ENCODE data around the gene AP1M1.
A peak's percentile ranks its signal among the peaks of the same experiment; 100 is the strongest.

AP1M1 gene

GRCh38 chr19:16185123-16185767 is 12.5 kb upstream of the AP1M1 start, which contains the start of gene FAM32A:
Gene FAM32A, plus strand, starts transcription at chr19:16185410. Its CDS starts 33 bp downstream, at chr19:16185443.
- H3K4me3 ChIP-seq (ENCODE audit: low read depth, low read length), result peak within 1 kb of the TSS; percentile 89
- 0 out of 2 replicates have a peak, but pooled peaks have one; percentile 5 for TF ChIP-seq CTCF (IDR thresholded peaks at IDR 0.05; ENCODE audit: borderline replicate concordance, insufficient read depth, low read depth, low read length)

- TF ChIP-seq CTCF (IDR thresholded peaks at IDR 0.05; ENCODE audit: borderline replicate concordance, insufficient read depth, low read depth, low read length), result peak; percentile 41; the same call in 1 of the 2 replicates
- H3K4me3 ChIP-seq (ENCODE audit: low read depth, low read length), result peak overlapping the region; percentile 89
These were observed 12.0 kb upstream of the AP1M1 start for GRCh38 chr19:16185768-16186123.

- TF ChIP-seq CTCF (IDR thresholded peaks at IDR 0.05; ENCODE audit: borderline replicate concordance, insufficient read depth, low read depth, low read length), result no peak
- no peak overlapping the region for H3K4me3 ChIP-seq (ENCODE audit: low read depth, low read length)
These were observed 9.2 kb upstream of the AP1M1 start for GRCh38 chr19:16188521-16188920.

- no peak for TF ChIP-seq CTCF (IDR thresholded peaks at IDR 0.05; ENCODE audit: borderline replicate concordance, insufficient read depth, low read depth, low read length)
- no peak overlapping the region for H3K4me3 ChIP-seq (ENCODE audit: low read depth, low read length)
These were observed 7.5 kb upstream of the AP1M1 start for GRCh38 chr19:16190198-16190597.

- TF ChIP-seq CTCF (IDR thresholded peaks at IDR 0.05; ENCODE audit: borderline replicate concordance, insufficient read depth, low read depth, low read length), result no peak
- H3K4me3 ChIP-seq (ENCODE audit: low read depth, low read length), result no peak overlapping the region
These were observed 7.0 kb upstream of the AP1M1 start for GRCh38 chr19:16190736-16191135.

- H3K4me3 ChIP-seq (ENCODE audit: low read depth, low read length), result no peak overlapping the region
- TF ChIP-seq CTCF (IDR thresholded peaks at IDR 0.05; ENCODE audit: borderline replicate concordance, insufficient read depth, low read depth, low read length), result no peak
These were observed 6.3 kb upstream of the AP1M1 start for GRCh38 chr19:16191216-16191908.

- no peak for TF ChIP-seq CTCF (IDR thresholded peaks at IDR 0.05; ENCODE audit: borderline replicate concordance, insufficient read depth, low read depth, low read length)
- no peak overlapping the region for H3K4me3 ChIP-seq (ENCODE audit: low read depth, low read length)
These were observed 4.2 kb upstream of the AP1M1 start for GRCh38 chr19:16193466-16193865.

Measured in GM12875 (cell line).